ENCODE results near the gene DCT. TPM values are rescaled to one million over a fixed set of nuclear protein-coding genes. Genes with fewer than 3 reads are reported as not detected.
"Not testable (repeated sequence)": the region's sequence is repeated elsewhere in the genome, so short reads cannot be mapped to it uniquely, and the experiment has no call there.

DCT gene
- total RNA-seq (2021; ENCODE audit: unreplicated experiment) (0.12 TPM), Bru-seq, nascent RNA (percentile 6 among the genes with signal in this experiment), BruChase-seq, experiment 1, labeled RNA remaining after a 6-hour chase (percentile 15 among the genes with signal in this experiment), BruChase-seq, experiment 2, labeled RNA remaining after a 2-hour chase (percentile 15 among the genes with signal in this experiment)
- not detected in 2 replicates for polyA plus RNA-seq (2012)
- long read RNA-seq, partial matches to known transcripts = 0 of 1 reads
- long read RNA-seq, other reads (novel, unspliced or antisense) = 1 of 1 reads

DNA sequence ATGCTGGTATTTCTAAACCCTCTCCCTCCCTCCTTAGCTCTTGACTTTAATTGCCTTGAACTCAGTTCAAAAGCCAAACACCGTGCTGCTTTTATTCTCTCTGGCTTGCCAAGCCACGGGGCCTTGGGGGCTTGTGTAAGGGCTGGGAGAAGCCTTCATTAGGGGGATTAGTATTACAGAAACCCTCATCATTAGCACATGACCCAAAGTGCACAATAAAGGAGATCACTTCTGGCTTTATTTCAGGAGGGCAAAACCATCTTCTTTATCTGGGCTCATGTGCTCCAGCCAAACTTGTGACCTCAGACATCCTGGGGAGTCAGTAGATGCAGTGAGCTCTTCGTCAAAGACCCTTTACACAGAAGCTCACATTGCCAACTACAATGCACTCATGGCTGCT, at the start of gene DCT:
TSS of gene DCT (minus strand) at position 67 of the 400 bp plus-strand sequence. CDS start 427 bp downstream, outside the sequence.
- CTCF ChIA-PET = no interaction called here
- RAD21 ChIA-PET (ENCODE audit: low non-redundant PET in 1 of 2, low total read pairs in 2 of 2, uncharacterized antibody in 2 of 2, unreplicated experiment in 2 of 2) = no interaction called here
- Histone ChIP-seq H4K20me1 (ENCODE audit: insufficient read depth) (no peaks in the 10 kb centered on the region), H3K9me3 (ENCODE audit: control insufficient read depth in 1 of 2, insufficient read depth in 1 of 2, low read depth in 1 of 2, low read length in 2 of 2) (no peaks in the 10 kb centered on the region), H3K4me2 (ENCODE audit: low read length) (no peak within 1 kb of the TSS), H3K9me2 (ENCODE audit: insufficient read depth) (no peaks in the 10 kb centered on the region), H3K36me3 (ENCODE audit: control insufficient read depth in 1 of 2, insufficient read depth in 2 of 2, low read length in 2 of 2) (no peaks in the 10 kb centered on the region), H3K27ac (ENCODE audit: low read depth, low read length) (no peak within 1 kb of the TSS), H3K4me1 (ENCODE audit: control insufficient read depth in 1 of 2, insufficient read depth in 2 of 2, low read length in 2 of 2) (no peaks in the 10 kb centered on the region), H3K9ac (ENCODE audit: low read length) (no peak within 1 kb of the TSS), H3K27me3 (ENCODE audit: insufficient read depth, low read length) (0 out of 2 replicates have a peak, but pooled peaks cover 6% of the 10 kb centered on the region), H3K4me3 (replicated peaks in 1 of 2; ENCODE audit: low read depth in 1 of 2, low read length in 2 of 2) (no peak within 1 kb of the TSS), H3K79me2 (ENCODE audit: insufficient read depth, low read length) (no peaks in the 10 kb centered on the region), H2AFZ (ENCODE audit: low read depth, low read length, poor library complexity, severe bottlenecking) (no peak within 1 kb of the TSS)
- intact Hi-C loops (cut with micrococcal nuclease) = no loop called here
- no peak for TF ChIP-seq JUND (IDR thresholded peaks at IDR 0.05)
- no peak for ATAC-seq
- POLR2A ChIA-PET = no interaction called here
- no TSS peak for BruUV-seq (replicated peaks)
- no peak for DNase-seq (ENCODE audit: low read depth, low spot score)

DNA sequence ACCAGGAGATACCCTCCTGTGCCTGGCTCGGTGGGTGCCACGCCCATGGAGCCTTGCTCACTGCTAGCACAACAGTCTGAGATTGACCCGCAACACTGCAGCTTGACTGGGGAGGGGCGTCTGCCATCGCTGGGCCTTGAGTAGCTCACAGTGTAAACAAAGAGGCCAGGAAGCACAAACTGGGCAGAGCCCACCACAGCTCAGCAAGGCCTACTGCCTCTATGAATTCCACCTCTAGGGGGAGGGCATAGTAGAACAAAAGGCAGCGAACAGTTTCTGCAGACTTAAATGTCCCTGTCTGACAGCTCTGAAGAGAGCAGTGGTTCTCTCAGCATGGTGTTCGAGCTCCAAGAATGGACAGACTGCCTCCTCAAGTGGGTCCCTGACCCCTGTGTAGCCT, 47.5 kb upstream of the DCT start:
- peaks cover 12% of the 10 kb centered on the region; the same call in 1 of the 2 replicates for H3K27me3 ChIP-seq (ENCODE audit: insufficient read depth, low read length)

More for the DNA sequence above, 47.5 kb upstream of the DCT start:
- H3K4me2 ChIP-seq (ENCODE audit: low read length); H3K9me2 ChIP-seq (ENCODE audit: insufficient read depth); H3K36me3 ChIP-seq (ENCODE audit: control insufficient read depth in 1 of 2, insufficient read depth in 2 of 2, low read length in 2 of 2); BruUV-seq (replicated peaks); H3K9me3 ChIP-seq (ENCODE audit: control insufficient read depth in 1 of 2, insufficient read depth in 1 of 2, low read depth in 1 of 2, low read length in 2 of 2); H3K4me3 ChIP-seq (replicated peaks in 1 of 2; ENCODE audit: low read depth in 1 of 2, low read length in 2 of 2); RAD21 ChIA-PET (ENCODE audit: low non-redundant PET in 1 of 2, low total read pairs in 2 of 2, uncharacterized antibody in 2 of 2, unreplicated experiment in 2 of 2); POLR2A ChIA-PET; H3K79me2 ChIP-seq (ENCODE audit: insufficient read depth, low read length); H3K27ac ChIP-seq (ENCODE audit: low read depth, low read length); ATAC-seq; DNase-seq (ENCODE audit: low read depth, low spot score); H3K9ac ChIP-seq (ENCODE audit: low read length); CTCF ChIA-PET; H3K4me1 ChIP-seq (ENCODE audit: control insufficient read depth in 1 of 2, insufficient read depth in 2 of 2, low read length in 2 of 2); H2AFZ ChIP-seq (ENCODE audit: low read depth, low read length, poor library complexity, severe bottlenecking); intact Hi-C loops (cut with micrococcal nuclease); H4K20me1 ChIP-seq (ENCODE audit: insufficient read depth): not testable (repeated sequence)
- TF ChIP-seq, protein P1, sequence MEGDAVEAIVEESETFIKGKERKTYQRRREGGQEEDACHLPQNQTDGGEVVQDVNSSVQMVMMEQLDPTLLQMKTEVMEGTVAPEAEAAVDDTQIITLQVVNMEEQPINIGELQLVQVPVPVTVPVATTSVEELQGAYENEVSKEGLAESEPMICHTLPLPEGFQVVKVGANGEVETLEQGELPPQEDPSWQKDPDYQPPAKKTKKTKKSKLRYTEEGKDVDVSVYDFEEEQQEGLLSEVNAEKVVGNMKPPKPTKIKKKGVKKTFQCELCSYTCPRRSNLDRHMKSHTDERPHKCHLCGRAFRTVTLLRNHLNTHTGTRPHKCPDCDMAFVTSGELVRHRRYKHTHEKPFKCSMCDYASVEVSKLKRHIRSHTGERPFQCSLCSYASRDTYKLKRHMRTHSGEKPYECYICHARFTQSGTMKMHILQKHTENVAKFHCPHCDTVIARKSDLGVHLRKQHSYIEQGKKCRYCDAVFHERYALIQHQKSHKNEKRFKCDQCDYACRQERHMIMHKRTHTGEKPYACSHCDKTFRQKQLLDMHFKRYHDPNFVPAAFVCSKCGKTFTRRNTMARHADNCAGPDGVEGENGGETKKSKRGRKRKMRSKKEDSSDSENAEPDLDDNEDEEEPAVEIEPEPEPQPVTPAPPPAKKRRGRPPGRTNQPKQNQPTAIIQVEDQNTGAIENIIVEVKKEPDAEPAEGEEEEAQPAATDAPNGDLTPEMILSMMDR (IDR thresholded peaks at IDR 0.05 in 2 of 3, conservative IDR thresholded peaks at IDR 0.05 in 1 of 3; ENCODE audit: borderline replicate concordance in 1 of 3, insufficient read depth in 1 of 3, low read depth in 2 of 3, low read length in 2 of 3) = 0 out of 6 replicates have a peak, but pooled peaks of 1 of the 3 experiments have one; percentile 12

All from HCT116 (cell line).